ENCODE results near the gene CYS1. TPM values are rescaled to one million over a fixed set of nuclear protein-coding genes. Genes with fewer than 3 reads are reported as not detected.
"Not testable (repeated sequence)": the region's sequence is repeated elsewhere in the genome, so short reads cannot be mapped to it uniquely, and the experiment has no call there.

The CYS1 gene
- polyA plus RNA-seq, 1 donor from 2014 or later: not detected

DNA sequence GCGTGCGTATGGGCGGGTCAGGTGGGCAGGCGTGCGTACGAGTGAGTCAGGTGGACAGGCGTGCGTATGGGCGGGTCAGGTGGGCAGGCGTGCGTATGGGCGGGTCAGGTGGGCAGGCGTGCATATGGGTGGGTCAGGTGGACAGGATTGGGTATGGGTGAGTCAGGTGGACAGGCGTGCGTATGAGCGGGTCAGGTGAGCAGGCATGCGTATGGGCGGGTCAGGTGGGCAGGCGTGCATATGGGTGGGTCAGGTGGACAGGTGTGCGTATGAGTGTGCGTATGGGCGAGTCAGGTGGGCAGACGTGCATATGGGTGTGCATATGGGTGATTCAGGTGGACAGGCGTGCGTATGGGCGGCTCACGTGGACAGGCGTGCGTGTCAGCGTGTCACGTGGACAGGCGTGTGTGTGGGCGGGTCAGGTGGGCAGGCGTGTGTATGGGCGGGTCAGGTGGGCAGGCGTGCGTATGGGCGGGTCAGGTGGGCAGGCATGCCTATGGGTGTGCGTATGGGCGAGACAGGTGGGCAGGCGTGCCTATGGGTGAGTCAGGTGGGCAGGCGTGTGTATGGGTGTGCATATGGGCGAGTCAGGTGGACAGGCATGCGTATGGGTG, 64.7 kb downstream of the CYS1 start:
- not testable (repeated sequence) for H3K27me3 ChIP-seq (ENCODE audit: insufficient read depth, low read depth, low read length); H3K9me2 ChIP-seq (ENCODE audit: insufficient read depth, low read length); H4K20me1 ChIP-seq (ENCODE audit: insufficient read depth); H3K27ac ChIP-seq (ENCODE audit: low read length); H3K4me3 ChIP-seq (ENCODE audit: low read length); H3K9me3 ChIP-seq (ENCODE audit: low read length); H3K9ac ChIP-seq (ENCODE audit: low read length); H3K4me2 ChIP-seq (ENCODE audit: low read length); H3K79me2 ChIP-seq (replicated peaks; ENCODE audit: insufficient read depth, low read length); H2AFZ ChIP-seq (ENCODE audit: low read depth, low read length); H3K36me3 ChIP-seq (ENCODE audit: insufficient read depth, low read length); H3F3A ChIP-seq (ENCODE audit: insufficient read depth, low read length, poor library complexity, severe bottlenecking)

DNA sequence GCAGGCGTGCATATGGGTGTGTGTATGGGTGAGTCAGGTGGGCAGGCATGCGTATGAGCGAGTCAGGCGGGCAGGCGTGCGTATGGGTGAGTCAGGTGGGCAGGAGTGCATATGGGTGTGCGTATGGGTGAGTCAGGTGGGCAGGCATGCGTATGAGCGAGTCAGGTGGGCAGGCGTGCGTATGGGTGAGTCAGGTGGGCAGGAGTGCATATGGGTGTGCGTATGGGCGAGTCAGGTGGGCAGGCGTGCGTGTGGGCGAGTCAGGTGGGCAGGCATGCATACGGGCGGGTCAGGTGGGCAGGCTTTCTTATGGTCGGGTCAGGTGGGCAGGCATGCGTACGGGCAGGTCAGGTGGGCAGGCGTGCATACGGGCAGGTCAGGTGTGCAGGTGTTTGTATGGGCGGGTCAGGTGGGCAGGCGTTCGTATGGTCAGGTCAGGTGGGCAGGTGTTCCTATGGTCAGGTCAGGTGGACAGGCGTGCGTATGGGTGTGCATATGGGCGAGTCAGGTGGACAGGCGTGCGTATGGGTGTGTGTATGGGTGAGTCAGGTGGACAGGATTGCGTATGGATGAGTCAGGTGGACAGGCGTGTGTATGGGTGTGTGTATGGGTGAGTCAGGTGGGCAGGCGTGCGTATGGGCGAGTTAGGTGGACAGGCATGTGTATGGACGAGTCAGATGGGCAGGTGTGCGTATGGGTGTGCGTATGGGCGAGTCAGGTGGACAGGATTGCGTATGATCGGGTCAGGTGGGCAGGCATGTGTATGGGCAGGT, 65.6 kb downstream of the CYS1 start:
- H3K4me3 ChIP-seq (ENCODE audit: low read length): no peak overlapping the region

DNA sequence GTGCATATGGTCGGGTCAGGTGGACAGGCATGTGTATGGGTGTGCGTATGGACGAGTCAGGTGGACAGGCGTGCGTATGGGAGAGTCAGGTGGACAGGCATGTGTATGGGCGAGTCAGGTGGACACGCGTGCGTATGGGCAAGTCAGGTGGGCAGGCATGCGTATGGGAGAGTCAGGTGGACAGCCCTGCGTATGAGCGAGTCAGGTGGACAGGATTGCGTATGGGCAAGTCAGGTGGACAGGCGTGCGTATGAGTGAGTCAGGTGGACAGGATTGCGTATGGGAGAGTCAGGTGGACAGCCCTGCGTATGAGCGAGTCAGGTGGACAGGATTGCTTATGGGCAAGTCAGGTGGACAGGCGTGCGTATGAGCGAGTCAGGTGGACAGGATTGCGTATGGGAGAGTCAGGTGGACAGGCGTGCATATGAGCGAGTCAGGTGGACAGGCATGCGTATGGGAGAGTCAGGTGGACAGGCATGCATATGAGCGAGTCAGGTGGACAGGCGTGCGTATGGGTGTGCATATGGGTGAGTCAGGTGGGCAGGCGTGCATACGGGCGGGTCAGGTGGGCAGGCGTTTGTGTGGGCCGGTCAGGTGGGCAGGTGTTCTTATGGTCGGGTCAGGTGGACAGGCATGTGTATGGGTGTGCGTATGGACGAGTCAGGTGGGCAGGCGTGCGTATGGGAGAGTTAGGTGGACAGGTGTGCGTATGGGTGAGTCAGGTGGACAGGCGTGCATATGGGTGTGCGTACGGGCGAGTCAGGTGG, 66.4 kb downstream of the CYS1 start:
- not testable (repeated sequence) for H2AFZ ChIP-seq (ENCODE audit: low read depth, low read length); H3K4me3 ChIP-seq (ENCODE audit: low read length); H3K27me3 ChIP-seq (ENCODE audit: insufficient read depth, low read depth, low read length); H3K79me2 ChIP-seq (replicated peaks; ENCODE audit: insufficient read depth, low read length); H3K4me2 ChIP-seq (ENCODE audit: low read length); H3F3A ChIP-seq (ENCODE audit: insufficient read depth, low read length, poor library complexity, severe bottlenecking); H3K9me2 ChIP-seq (ENCODE audit: insufficient read depth, low read length); H3K9me3 ChIP-seq (ENCODE audit: low read length); H3K36me3 ChIP-seq (ENCODE audit: insufficient read depth, low read length); H3K27ac ChIP-seq (ENCODE audit: low read length); H3K9ac ChIP-seq (ENCODE audit: low read length); H4K20me1 ChIP-seq (ENCODE audit: insufficient read depth)

More for the DNA sequence above, 65.6 kb downstream of the CYS1 start:
- H4K20me1 ChIP-seq (ENCODE audit: insufficient read depth): no peaks in the 10 kb centered on the region
- H3K4me2 ChIP-seq (ENCODE audit: low read length): no peak overlapping the region
- no peaks in the 10 kb centered on the region for H3K9me2 ChIP-seq (ENCODE audit: insufficient read depth, low read length)
- no peaks in the 10 kb centered on the region for H3K27me3 ChIP-seq (ENCODE audit: insufficient read depth, low read depth, low read length)
- no peak overlapping the region for H3K9ac ChIP-seq (ENCODE audit: low read length)
- H3K9me3 ChIP-seq (ENCODE audit: low read length): no peaks in the 10 kb centered on the region
- H3K27ac ChIP-seq (ENCODE audit: low read length): no peak overlapping the region
- no peaks in the 10 kb centered on the region for H3K79me2 ChIP-seq (replicated peaks; ENCODE audit: insufficient read depth, low read length)
- H3F3A ChIP-seq (ENCODE audit: insufficient read depth, low read length, poor library complexity, severe bottlenecking): no peaks in the 10 kb centered on the region
- no peaks in the 10 kb centered on the region for H3K36me3 ChIP-seq (ENCODE audit: insufficient read depth, low read length)
- no peak overlapping the region for H2AFZ ChIP-seq (ENCODE audit: low read depth, low read length)
- no peak for TF ChIP-seq TAF1 (IDR thresholded peaks at IDR 0.05; ENCODE audit: low read depth)
- TF ChIP-seq EZH2 (IDR thresholded peaks at IDR 0.05; ENCODE audit: borderline replicate concordance, insufficient read depth, low read length, poor library complexity, severe bottlenecking): no peak
- TF ChIP-seq, protein P1, sequence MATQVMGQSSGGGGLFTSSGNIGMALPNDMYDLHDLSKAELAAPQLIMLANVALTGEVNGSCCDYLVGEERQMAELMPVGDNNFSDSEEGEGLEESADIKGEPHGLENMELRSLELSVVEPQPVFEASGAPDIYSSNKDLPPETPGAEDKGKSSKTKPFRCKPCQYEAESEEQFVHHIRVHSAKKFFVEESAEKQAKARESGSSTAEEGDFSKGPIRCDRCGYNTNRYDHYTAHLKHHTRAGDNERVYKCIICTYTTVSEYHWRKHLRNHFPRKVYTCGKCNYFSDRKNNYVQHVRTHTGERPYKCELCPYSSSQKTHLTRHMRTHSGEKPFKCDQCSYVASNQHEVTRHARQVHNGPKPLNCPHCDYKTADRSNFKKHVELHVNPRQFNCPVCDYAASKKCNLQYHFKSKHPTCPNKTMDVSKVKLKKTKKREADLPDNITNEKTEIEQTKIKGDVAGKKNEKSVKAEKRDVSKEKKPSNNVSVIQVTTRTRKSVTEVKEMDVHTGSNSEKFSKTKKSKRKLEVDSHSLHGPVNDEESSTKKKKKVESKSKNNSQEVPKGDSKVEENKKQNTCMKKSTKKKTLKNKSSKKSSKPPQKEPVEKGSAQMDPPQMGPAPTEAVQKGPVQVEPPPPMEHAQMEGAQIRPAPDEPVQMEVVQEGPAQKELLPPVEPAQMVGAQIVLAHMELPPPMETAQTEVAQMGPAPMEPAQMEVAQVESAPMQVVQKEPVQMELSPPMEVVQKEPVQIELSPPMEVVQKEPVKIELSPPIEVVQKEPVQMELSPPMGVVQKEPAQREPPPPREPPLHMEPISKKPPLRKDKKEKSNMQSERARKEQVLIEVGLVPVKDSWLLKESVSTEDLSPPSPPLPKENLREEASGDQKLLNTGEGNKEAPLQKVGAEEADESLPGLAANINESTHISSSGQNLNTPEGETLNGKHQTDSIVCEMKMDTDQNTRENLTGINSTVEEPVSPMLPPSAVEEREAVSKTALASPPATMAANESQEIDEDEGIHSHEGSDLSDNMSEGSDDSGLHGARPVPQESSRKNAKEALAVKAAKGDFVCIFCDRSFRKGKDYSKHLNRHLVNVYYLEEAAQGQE (IDR thresholded peaks at IDR 0.05; ENCODE audit: borderline replicate concordance): no peak
- TF ChIP-seq SMC3 (conservative IDR thresholded peaks at IDR 0.05; ENCODE audit: poor library complexity): no peak
- TF ChIP-seq RAD21 (conservative IDR thresholded peaks at IDR 0.05): no peak
- no peak for TF ChIP-seq EP300 (conservative IDR thresholded peaks at IDR 0.05; ENCODE audit: poor library complexity, severe bottlenecking)
- no peak for TF ChIP-seq POLR2AphosphoS5 (IDR thresholded peaks at IDR 0.05)
- TF ChIP-seq, protein P2, sequence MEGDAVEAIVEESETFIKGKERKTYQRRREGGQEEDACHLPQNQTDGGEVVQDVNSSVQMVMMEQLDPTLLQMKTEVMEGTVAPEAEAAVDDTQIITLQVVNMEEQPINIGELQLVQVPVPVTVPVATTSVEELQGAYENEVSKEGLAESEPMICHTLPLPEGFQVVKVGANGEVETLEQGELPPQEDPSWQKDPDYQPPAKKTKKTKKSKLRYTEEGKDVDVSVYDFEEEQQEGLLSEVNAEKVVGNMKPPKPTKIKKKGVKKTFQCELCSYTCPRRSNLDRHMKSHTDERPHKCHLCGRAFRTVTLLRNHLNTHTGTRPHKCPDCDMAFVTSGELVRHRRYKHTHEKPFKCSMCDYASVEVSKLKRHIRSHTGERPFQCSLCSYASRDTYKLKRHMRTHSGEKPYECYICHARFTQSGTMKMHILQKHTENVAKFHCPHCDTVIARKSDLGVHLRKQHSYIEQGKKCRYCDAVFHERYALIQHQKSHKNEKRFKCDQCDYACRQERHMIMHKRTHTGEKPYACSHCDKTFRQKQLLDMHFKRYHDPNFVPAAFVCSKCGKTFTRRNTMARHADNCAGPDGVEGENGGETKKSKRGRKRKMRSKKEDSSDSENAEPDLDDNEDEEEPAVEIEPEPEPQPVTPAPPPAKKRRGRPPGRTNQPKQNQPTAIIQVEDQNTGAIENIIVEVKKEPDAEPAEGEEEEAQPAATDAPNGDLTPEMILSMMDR (IDR thresholded peaks at IDR 0.05; ENCODE audit: poor library complexity, severe bottlenecking): no peak
- no peak for TF ChIP-seq MXI1 (conservative IDR thresholded peaks at IDR 0.05; ENCODE audit: poor library complexity, severe bottlenecking)

Measured in neural cell (in vitro differentiated cells).